Upper lobe of right lung (tissue), 1 donor: ENCODE measurements around the gene CACTIN. TPM values are rescaled to one million over a fixed set of nuclear protein-coding genes. Genes with fewer than 3 reads are reported as not detected.
"Not testable (repeated sequence)": the region's sequence is repeated elsewhere in the genome, so short reads cannot be mapped to it uniquely, and the experiment has no call there.

ENCODE experiments used
- ATAC-seq: fragments of 200-7000 bp; cut with Tn5 transposase; one replicate; pipeline ENCODE4 v1.9.1; 2020; ENCODE audit warnings: mild to moderate bottlenecking, moderate library complexity
- DNase-seq: peaks from one replicate; pipeline ENCODE4 v3.0.0-alpha.2; 2020
- H3K27ac ChIP-seq: fragments of 200-600 bp; one replicate; pipeline ENCODE4 v1.8.0; 2022
- H3K27me3 ChIP-seq: fragments of 200-600 bp; one replicate; pipeline ENCODE4 v1.8.0; 2022; ENCODE audit warnings: mild to moderate bottlenecking
- H3K36me3 ChIP-seq: fragments of 200-600 bp; one replicate; pipeline ENCODE4 v1.8.0; 2022
- H3K4me1 ChIP-seq: fragments of 200-600 bp; one replicate; pipeline ENCODE4 v1.8.0; 2022
- H3K4me3 ChIP-seq: fragments of 200-600 bp; one replicate; pipeline ENCODE4 v1.8.0; 2022; ENCODE audit warnings: mild to moderate bottlenecking
- H3K9me3 ChIP-seq: fragments of 200-600 bp; one replicate; pipeline ENCODE4 v1.8.0; 2022
- CTCF ChIP-seq: fragments of 200-600 bp; IDR thresholded peaks from one replicate; pipeline ENCODE4 v1.8.0; 2022; ENCODE audit warnings: antibody characterized with exemption
- intact Hi-C: fragments of 100-400 bp; cut with DNase I; formaldehyde crosslinking; loops from one replicate; pipeline ENCODE4 v1.11.0; 2022
- total RNA-seq: library from RNA; stranded (reverse); fragmentation: NEBNext Ultra II Directional; extraction: Animal tissue kit (Norgen Biotek cat#: 25700); gene quantifications from one replicate; pipeline ENCODE4 v1.2.1, GENCODE V29; 2021
- donor health status: DM: no; HTN: yes; CAD: no; lungs with severe emphysema.

Gene CACTIN
- total RNA-seq, 1 donor from 2014 or later = 24.3 TPM

- peaks cover 27% of the 10 kb centered on the region for H3K4me1 ChIP-seq
- DNase-seq = no peak
- peaks cover 16% of the 10 kb centered on the region for H3K36me3 ChIP-seq
- intact Hi-C loops = loop anchor here (5.0 kb wide), 1 partner anchor 39 kb away; the partner anchor contains the start of gene TJP3
- no peak for ATAC-seq
- H3K27me3 ChIP-seq = no peaks in the 10 kb centered on the region
- H3K9me3 ChIP-seq = no peaks in the 10 kb centered on the region
- no peak overlapping the region for H3K4me3 ChIP-seq
- no peak overlapping the region for H3K27ac ChIP-seq
- no peak for TF ChIP-seq CTCF
Observed at GRCh38 chr19:3668331-3669081, 41.9 kb upstream of the CACTIN start.

DNA sequence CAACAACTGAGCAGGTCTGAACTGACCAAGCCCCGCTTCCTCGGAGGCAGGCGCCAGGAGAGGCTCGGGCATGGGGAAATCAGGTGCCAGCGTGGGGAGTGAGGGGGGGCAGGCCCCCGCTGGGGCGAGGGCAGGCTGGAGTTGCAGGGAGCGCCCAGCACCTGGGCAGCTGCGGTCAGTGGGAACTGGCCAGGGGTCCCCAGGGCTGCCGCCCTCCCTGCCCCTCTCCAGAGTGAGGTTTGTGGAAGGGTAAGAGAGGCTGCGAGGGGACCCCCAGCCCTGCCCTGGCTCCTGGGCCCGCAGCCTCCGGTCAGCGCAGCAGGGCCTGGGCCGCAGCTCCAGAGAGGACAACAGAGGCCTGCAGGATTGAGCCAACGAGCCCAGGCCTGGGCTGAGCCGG, 41.2 kb upstream of the CACTIN start:
- intact Hi-C loops = loop anchor here (5.0 kb wide), 1 partner anchor 40 kb away; the partner anchor contains the start of gene TJP3
- H3K36me3 ChIP-seq = peaks cover 18% of the 10 kb centered on the region
- no peaks in the 10 kb centered on the region for H3K27me3 ChIP-seq
- no peak overlapping the region for H3K27ac ChIP-seq
- DNase-seq (no peak), ATAC-seq (no peak)
- no peaks in the 10 kb centered on the region for H3K9me3 ChIP-seq
- no peak overlapping the region for H3K4me3 ChIP-seq
- TF ChIP-seq CTCF = no peak
- peaks cover 27% of the 10 kb centered on the region for H3K4me1 ChIP-seq

DNA sequence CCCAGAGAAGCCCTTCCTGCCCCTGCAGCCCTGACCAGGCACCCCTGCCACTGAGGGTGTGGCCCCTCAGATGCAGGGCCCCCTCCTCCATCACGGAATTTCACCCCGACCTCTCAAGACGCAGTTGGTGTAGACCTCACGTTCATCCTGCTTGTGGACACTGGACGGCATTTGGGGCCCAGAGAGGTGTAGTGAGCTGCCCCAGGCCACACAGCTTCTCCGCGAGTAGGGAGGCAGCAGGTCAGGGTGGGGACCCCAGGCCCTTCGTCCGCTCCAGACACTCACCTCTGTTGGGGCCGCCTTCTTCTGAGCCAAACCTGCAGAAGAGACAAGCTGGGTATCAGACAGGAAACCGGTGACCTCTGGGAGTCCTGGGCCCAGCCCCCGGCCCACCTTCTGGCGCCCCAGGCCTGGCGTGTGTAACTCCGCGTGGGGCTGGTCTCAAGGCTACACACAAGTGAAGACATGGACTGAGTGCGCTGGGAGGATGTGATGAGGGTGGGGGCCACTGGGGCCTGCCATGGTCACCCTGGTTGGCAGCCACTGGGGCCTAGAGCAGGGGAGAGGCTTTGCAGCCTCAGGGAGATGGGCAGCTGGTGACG, 40.5 kb upstream of the CACTIN start:
- H3K36me3 ChIP-seq = peaks cover 18% of the 10 kb centered on the region
- no peak for TF ChIP-seq CTCF
- no peaks in the 10 kb centered on the region for H3K27me3 ChIP-seq
- H3K9me3 ChIP-seq = no peaks in the 10 kb centered on the region
- intact Hi-C loops = loop anchor here (5.0 kb wide), 1 partner anchor 40 kb away; the partner anchor contains the start of gene TJP3
- no peak overlapping the region for H3K4me3 ChIP-seq
- H3K4me1 ChIP-seq = peaks cover 26% of the 10 kb centered on the region
- no peak overlapping the region for H3K27ac ChIP-seq
- ATAC-seq (no peak), DNase-seq (no peak)

- not testable (repeated sequence) for DNase-seq, H3K9me3 ChIP-seq, H3K4me3 ChIP-seq, ATAC-seq, H3K27me3 ChIP-seq, H3K27ac ChIP-seq
- peaks cover 20% of the 10 kb centered on the region for H3K4me1 ChIP-seq
- intact Hi-C loops = loop anchor here (5.0 kb wide), 1 partner anchor 41 kb away; the partner anchor contains the start of gene TJP3
- H3K36me3 ChIP-seq = peaks cover 20% of the 10 kb centered on the region
Observed at GRCh38 chr19:3666545-3666856, 39.9 kb upstream of the CACTIN start.

DNA sequence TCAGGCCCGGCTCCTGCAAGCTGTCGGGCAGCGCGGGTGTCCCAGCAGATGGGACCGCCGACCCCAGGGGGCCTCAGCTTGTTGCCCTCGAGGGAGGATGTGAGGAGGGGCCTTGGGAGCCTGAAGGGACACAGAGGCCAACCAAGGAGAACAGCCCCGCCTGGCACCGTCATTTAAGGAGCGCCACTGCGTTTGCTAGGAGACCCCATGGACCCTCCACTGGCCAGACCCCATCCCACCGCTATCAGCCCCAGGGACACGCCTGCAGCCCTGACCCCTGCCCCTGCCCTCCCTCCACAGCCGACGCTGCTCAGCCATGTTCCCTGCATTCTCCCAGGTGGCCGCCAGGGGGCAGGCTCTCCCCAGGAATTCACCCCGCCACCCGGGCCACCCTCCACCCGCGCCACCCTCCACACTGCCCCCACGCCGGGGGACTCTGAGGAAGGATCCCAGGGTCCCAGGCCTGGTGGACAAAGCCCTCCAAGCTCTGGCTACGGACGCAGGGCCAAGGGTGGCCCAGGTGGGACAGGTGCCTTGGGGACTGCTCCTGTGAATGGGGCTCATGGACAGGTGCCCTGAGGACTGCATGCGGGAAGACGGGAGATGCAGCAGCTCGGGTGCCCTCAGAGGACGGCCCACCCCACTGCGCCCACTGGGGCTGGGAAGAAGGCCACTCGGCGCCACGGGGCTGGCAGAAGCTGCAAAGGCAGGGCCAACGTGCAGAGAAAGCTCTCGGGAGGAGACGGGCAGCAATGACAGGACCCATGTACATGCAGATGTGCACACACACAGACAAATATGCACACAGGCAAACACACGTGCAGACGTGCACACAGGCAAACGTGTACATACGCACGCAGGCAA, 39.3 kb upstream of the CACTIN start:
- DNase-seq (peak; percentile 84), ATAC-seq (peak; percentile 83)
- Histone ChIP-seq H3K9me3 (no peaks in the 10 kb centered on the region), H3K27me3 (no peaks in the 10 kb centered on the region), H3K4me3 (no peak overlapping the region), H3K4me1 (peaks cover 14% of the 10 kb centered on the region), H3K36me3 (peaks cover 22% of the 10 kb centered on the region), H3K27ac (no peak overlapping the region)
- TF ChIP-seq CTCF = peak; percentile 93
- intact Hi-C loops = loop anchor here (5.0 kb wide), 1 partner anchor 41 kb away; the partner anchor contains the start of gene TJP3
